ENCODE data around the gene AGBL1.

DNA sequence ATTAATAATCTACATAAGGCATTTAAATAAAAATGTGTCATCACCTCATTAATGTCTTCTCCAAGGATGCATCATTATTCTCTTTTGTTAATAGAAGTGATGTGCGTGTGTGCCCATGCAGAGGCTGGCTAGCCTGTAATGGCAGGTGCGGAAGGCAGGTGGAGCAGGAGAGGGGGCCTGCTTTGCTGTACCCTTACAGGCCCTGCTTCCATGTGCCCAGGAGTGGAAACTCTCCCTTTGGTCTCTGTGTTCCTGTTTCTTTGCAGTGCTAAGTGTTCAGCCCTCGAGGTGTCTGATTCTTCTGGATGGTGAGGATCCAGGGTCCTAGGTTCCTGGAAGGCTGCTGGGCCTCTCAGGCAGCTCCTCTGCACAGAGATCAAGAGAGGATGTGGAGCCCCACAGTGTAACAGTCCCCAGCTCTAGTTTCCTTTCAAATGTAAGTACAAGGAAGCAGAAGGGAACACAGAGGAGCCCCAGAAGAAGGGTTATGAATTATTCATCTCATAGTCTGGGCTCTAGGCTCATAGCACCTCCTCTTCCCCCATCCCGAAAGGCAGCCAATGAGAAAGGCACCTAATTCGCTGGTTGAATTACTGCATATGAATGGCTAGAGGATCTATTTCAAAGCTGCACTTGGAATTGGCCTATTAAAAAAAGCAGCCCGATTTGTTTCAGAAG is 39.2 kb upstream of the AGBL1 start:
- TF ChIP-seq, protein P1, sequence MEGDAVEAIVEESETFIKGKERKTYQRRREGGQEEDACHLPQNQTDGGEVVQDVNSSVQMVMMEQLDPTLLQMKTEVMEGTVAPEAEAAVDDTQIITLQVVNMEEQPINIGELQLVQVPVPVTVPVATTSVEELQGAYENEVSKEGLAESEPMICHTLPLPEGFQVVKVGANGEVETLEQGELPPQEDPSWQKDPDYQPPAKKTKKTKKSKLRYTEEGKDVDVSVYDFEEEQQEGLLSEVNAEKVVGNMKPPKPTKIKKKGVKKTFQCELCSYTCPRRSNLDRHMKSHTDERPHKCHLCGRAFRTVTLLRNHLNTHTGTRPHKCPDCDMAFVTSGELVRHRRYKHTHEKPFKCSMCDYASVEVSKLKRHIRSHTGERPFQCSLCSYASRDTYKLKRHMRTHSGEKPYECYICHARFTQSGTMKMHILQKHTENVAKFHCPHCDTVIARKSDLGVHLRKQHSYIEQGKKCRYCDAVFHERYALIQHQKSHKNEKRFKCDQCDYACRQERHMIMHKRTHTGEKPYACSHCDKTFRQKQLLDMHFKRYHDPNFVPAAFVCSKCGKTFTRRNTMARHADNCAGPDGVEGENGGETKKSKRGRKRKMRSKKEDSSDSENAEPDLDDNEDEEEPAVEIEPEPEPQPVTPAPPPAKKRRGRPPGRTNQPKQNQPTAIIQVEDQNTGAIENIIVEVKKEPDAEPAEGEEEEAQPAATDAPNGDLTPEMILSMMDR (IDR thresholded peaks at IDR 0.05; ENCODE audit: insufficient read depth, low read length, poor library complexity, severe bottlenecking), result no peak
- no peak for TF ChIP-seq EZH2phosphoT487 (conservative IDR thresholded peaks at IDR 0.05; ENCODE audit: low read length)

Data from SU-DHL-6 (cell line).